ENCODE data around the gene FBXL16. TPM values are rescaled to one million over a fixed set of nuclear protein-coding genes. Genes with fewer than 3 reads are reported as not detected.
A peak's percentile ranks its signal among the peaks of the same experiment; 100 is the strongest.

The FBXL16 gene
- total and polyA plus RNA-seq, 9 of the 15 experiments (the other 6 are each of a cell fraction or from before 2014, with no cell fraction given): 0.21 to 8.2 (median 1.7) TPM

- no peak for TF ChIP-seq RBM25 (IDR thresholded peaks at IDR 0.05; ENCODE audit: low read depth, low read length, severe bottlenecking)
- TF ChIP-seq HBP1 (CRISPR knock-in tag; IDR thresholded peaks at IDR 0.05): no peak
- TF ChIP-seq, protein P1, sequence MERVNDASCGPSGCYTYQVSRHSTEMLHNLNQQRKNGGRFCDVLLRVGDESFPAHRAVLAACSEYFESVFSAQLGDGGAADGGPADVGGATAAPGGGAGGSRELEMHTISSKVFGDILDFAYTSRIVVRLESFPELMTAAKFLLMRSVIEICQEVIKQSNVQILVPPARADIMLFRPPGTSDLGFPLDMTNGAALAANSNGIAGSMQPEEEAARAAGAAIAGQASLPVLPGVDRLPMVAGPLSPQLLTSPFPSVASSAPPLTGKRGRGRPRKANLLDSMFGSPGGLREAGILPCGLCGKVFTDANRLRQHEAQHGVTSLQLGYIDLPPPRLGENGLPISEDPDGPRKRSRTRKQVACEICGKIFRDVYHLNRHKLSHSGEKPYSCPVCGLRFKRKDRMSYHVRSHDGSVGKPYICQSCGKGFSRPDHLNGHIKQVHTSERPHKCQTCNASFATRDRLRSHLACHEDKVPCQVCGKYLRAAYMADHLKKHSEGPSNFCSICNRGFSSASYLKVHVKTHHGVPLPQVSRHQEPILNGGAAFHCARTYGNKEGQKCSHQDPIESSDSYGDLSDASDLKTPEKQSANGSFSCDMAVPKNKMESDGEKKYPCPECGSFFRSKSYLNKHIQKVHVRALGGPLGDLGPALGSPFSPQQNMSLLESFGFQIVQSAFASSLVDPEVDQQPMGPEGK (CRISPR knock-in tag; IDR thresholded peaks at IDR 0.05; ENCODE audit: borderline replicate concordance): no peak
- peak; percentile 65 for TF ChIP-seq MXD1 (CRISPR knock-in tag; IDR thresholded peaks at IDR 0.05; ENCODE audit: borderline replicate concordance, poor library complexity, severe bottlenecking)
- no peak for TF ChIP-seq HNRNPH1 (optimal IDR thresholded peaks at IDR 0.05; ENCODE audit: low read depth, low read length)
- peak; percentile 59; the same call in 1 of the 2 replicates for TF ChIP-seq ZNF583 (CRISPR knock-in tag; IDR thresholded peaks at IDR 0.05)
- peak; percentile 99 for TF ChIP-seq RB1 (IDR thresholded peaks at IDR 0.05; ENCODE audit: low read depth)
- TF ChIP-seq, protein P2, sequence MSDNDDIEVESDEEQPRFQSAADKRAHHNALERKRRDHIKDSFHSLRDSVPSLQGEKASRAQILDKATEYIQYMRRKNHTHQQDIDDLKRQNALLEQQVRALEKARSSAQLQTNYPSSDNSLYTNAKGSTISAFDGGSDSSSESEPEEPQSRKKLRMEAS (CRISPR knock-in tag; IDR thresholded peaks at IDR 0.05): peak; percentile 68
- peak; percentile 91 for TF ChIP-seq ATF3 (IDR thresholded peaks at IDR 0.05)
- TF ChIP-seq ATF3 (CRISPR knock-in tag; conservative IDR thresholded peaks at IDR 0.05): peak; percentile 81; the same call in 1 of the 2 replicates
- TF ChIP-seq CHCHD3 (CRISPR knock-in tag; IDR thresholded peaks at IDR 0.05): no peak
- TF ChIP-seq FOXM1 (IDR thresholded peaks at IDR 0.05; ENCODE audit: low read depth): no peak
- no peak for TF ChIP-seq FOXM1 (CRISPR knock-in tag; IDR thresholded peaks at IDR 0.05; ENCODE audit: low read depth)
- no peak for TF ChIP-seq TSC22D4 (tag; IDR thresholded peaks at IDR 0.05)
- no peak for TF ChIP-seq LARP7 (IDR thresholded peaks at IDR 0.05)
- peak; percentile 63 for TF ChIP-seq USF1 (CRISPR knock-in tag; IDR thresholded peaks at IDR 0.05)
- TF ChIP-seq TCF7L2 (IDR thresholded peaks at IDR 0.05; ENCODE audit: low read depth, low read length): 0 out of 2 replicates have a peak, but pooled peaks have one; percentile 11
- TF ChIP-seq GABPB1 (CRISPR knock-in tag; IDR thresholded peaks at IDR 0.05): peak; percentile 77; the same call in 1 of the 2 replicates
- TF ChIP-seq RBFOX2 (IDR thresholded peaks at IDR 0.05; ENCODE audit: low read depth, low read length): peak; percentile 80
- TF ChIP-seq CCNT2 (IDR thresholded peaks at IDR 0.05; ENCODE audit: borderline replicate concordance, extremely low read depth, insufficient read length, low read depth, low read length): peak; percentile 87
- TF ChIP-seq MBD2 (IDR thresholded peaks at IDR 0.05; ENCODE audit: borderline replicate concordance, low read depth): peak; percentile 74
- 0 out of 2 replicates have a peak, but pooled peaks have one; percentile 10 for TF ChIP-seq EP300 (IDR thresholded peaks at IDR 0.05; ENCODE audit: low read length)
- no peak for TF ChIP-seq ZNF274 (IDR thresholded peaks at IDR 0.05; ENCODE audit: borderline replicate concordance, low read depth, low read length)
These were observed 35.3 kb upstream of the FBXL16 start, which contains the start of gene CIAO3 (continued) for GRCh38 chr16:740764-741505.

All from K562 (cell line).